Right lobe of liver (tissue), 4 donors: ENCODE data around the gene CEP128.

Experiments
- POLR2A ChIP-seq: fragments of 450-650 bp; IDR thresholded peaks from one replicate; pipeline ENCODE4 v1.6.1; 2017; ENCODE audit warnings: antibody characterized with exemption, mild to moderate bottlenecking
- TF ChIP-seq, protein P1 (sequence below), 4 donors: fragments of 200-600 bp in 3 of 4; fragments of 450-650 bp in 1 of 4; IDR thresholded peaks; one replicate each; pipeline versions ENCODE4 v1.5.1 to v1.8.0; 2016 to 2022; ENCODE audit warnings: antibody characterized with exemption in 4 of 4, mild to moderate bottlenecking in 2 of 4
- donor health status: DM: no; HTN: no; CAD: no.
- donor health status: DM: no; HTN: no; CAD: no.
- donor health status: DM: no; HTN: yes; CAD: no.

DNA sequence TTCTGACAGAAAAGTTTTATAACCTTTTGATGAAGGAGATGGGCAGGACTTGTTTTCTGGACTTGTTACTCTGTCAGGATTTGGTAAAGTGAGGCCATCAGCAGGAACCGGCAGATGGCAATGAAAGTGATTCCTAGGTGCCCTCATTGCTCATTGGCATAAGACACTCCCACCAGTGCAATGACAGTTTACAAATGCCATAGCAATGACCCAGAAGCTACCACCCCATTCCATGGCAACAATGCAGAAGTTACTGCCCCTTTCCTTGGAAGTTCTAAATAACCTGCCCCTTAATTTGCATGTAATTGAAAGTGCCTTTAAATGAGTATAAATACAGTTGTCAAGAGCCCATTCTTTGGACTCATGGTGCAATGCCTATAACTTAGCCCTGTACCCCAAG, 222.6 kb downstream of the CEP128 start:
- TF ChIP-seq, protein P1, sequence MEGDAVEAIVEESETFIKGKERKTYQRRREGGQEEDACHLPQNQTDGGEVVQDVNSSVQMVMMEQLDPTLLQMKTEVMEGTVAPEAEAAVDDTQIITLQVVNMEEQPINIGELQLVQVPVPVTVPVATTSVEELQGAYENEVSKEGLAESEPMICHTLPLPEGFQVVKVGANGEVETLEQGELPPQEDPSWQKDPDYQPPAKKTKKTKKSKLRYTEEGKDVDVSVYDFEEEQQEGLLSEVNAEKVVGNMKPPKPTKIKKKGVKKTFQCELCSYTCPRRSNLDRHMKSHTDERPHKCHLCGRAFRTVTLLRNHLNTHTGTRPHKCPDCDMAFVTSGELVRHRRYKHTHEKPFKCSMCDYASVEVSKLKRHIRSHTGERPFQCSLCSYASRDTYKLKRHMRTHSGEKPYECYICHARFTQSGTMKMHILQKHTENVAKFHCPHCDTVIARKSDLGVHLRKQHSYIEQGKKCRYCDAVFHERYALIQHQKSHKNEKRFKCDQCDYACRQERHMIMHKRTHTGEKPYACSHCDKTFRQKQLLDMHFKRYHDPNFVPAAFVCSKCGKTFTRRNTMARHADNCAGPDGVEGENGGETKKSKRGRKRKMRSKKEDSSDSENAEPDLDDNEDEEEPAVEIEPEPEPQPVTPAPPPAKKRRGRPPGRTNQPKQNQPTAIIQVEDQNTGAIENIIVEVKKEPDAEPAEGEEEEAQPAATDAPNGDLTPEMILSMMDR (IDR thresholded peaks at IDR 0.05), result no peak
- TF ChIP-seq POLR2A, result no peak
